Measurements from ENCODE around the gene ARHGAP4.

ARHGAP4 gene

GRCh38 chrX:153927922-153928760 lies 2.1 kb upstream of the ARHGAP4 start:
- Histone ChIP-seq H3K4me3 (ENCODE audit: low read depth, low read length) (peak overlapping the region; percentile 71), H3K27me3 (ENCODE audit: control insufficient read depth, insufficient read depth, low read length) (no peaks in the 10 kb centered on the region), H3K36me3 (ENCODE audit: control insufficient read depth, insufficient read depth, low read length) (peaks cover 24% of the 10 kb centered on the region), H3K9me3 (ENCODE audit: control insufficient read depth, insufficient read depth, low read length) (no peaks in the 10 kb centered on the region), H3K9ac (ENCODE audit: low read depth, low read length) (peak overlapping the region; percentile 70), H3K4me1 (ENCODE audit: control insufficient read depth, insufficient read depth, low read length) (no peaks in the 10 kb centered on the region)

- Histone ChIP-seq H3K27me3 (ENCODE audit: control insufficient read depth, insufficient read depth, low read length) (no peaks in the 10 kb centered on the region), H3K4me1 (ENCODE audit: control insufficient read depth, insufficient read depth, low read length) (no peaks in the 10 kb centered on the region), H3K4me3 (ENCODE audit: low read depth, low read length) (peak overlapping the region; percentile 71), H3K9me3 (ENCODE audit: control insufficient read depth, insufficient read depth, low read length) (no peaks in the 10 kb centered on the region), H3K36me3 (ENCODE audit: control insufficient read depth, insufficient read depth, low read length) (peaks cover 24% of the 10 kb centered on the region), H3K9ac (ENCODE audit: low read depth, low read length) (peak overlapping the region; percentile 70)
Measured at GRCh38 chrX:153927672-153927921, 1.5 kb upstream of the ARHGAP4 start.

GRCh38 chrX:153926858-153927671 lies 1.0 kb upstream of the ARHGAP4 start:
- Histone ChIP-seq H3K9me3 (ENCODE audit: control insufficient read depth, insufficient read depth, low read length) (no peaks in the 10 kb centered on the region), H3K4me1 (ENCODE audit: control insufficient read depth, insufficient read depth, low read length) (no peaks in the 10 kb centered on the region), H3K9ac (ENCODE audit: low read depth, low read length) (peak overlapping the region; percentile 70), H3K36me3 (ENCODE audit: control insufficient read depth, insufficient read depth, low read length) (peaks cover 20% of the 10 kb centered on the region), H3K4me3 (ENCODE audit: low read depth, low read length) (peak overlapping the region; percentile 71), H3K27me3 (ENCODE audit: control insufficient read depth, insufficient read depth, low read length) (no peaks in the 10 kb centered on the region)

GRCh38 chrX:153926552-153926857 lies 441 bp upstream of the ARHGAP4 start:
- Histone ChIP-seq H3K36me3 (ENCODE audit: control insufficient read depth, insufficient read depth, low read length) (peaks cover 16% of the 10 kb centered on the region), H3K27me3 (ENCODE audit: control insufficient read depth, insufficient read depth, low read length) (no peaks in the 10 kb centered on the region), H3K9ac (ENCODE audit: low read depth, low read length) (peak overlapping the region; percentile 37), H3K9me3 (ENCODE audit: control insufficient read depth, insufficient read depth, low read length) (no peaks in the 10 kb centered on the region), H3K4me1 (ENCODE audit: control insufficient read depth, insufficient read depth, low read length) (no peaks in the 10 kb centered on the region), H3K4me3 (ENCODE audit: low read depth, low read length) (peak overlapping the region; percentile 71)

GRCh38 chrX:153925387-153925738 lies 701 bp downstream of the ARHGAP4 start:
- no peaks in the 10 kb centered on the region for H3K4me1 ChIP-seq (ENCODE audit: control insufficient read depth, insufficient read depth, low read length)
- peaks cover 8% of the 10 kb centered on the region for H3K36me3 ChIP-seq (ENCODE audit: control insufficient read depth, insufficient read depth, low read length)
- no peaks in the 10 kb centered on the region for H3K27me3 ChIP-seq (ENCODE audit: control insufficient read depth, insufficient read depth, low read length)
- H3K9me3 ChIP-seq (ENCODE audit: control insufficient read depth, insufficient read depth, low read length) = no peaks in the 10 kb centered on the region
- peak overlapping the region; percentile 26 for H3K9ac ChIP-seq (ENCODE audit: low read depth, low read length)
- H3K4me3 ChIP-seq (ENCODE audit: low read depth, low read length) = peak overlapping the region; percentile 61

- Histone ChIP-seq H3K9ac (ENCODE audit: low read depth, low read length) (no peak overlapping the region), H3K4me3 (ENCODE audit: low read depth, low read length) (no peak overlapping the region), H3K36me3 (ENCODE audit: control insufficient read depth, insufficient read depth, low read length) (no peaks in the 10 kb centered on the region), H3K4me1 (ENCODE audit: control insufficient read depth, insufficient read depth, low read length) (no peaks in the 10 kb centered on the region), H3K27me3 (ENCODE audit: control insufficient read depth, insufficient read depth, low read length) (no peaks in the 10 kb centered on the region), H3K9me3 (ENCODE audit: control insufficient read depth, insufficient read depth, low read length) (no peaks in the 10 kb centered on the region)
Measured at GRCh38 chrX:153924149-153924861, 1.8 kb downstream of the ARHGAP4 start.

GRCh38 chrX:153922932-153923857 lies 2.9 kb downstream of the ARHGAP4 start:
- Histone ChIP-seq H3K4me3 (ENCODE audit: low read depth, low read length) (no peak overlapping the region), H3K9ac (ENCODE audit: low read depth, low read length) (no peak overlapping the region), H3K4me1 (ENCODE audit: control insufficient read depth, insufficient read depth, low read length) (no peaks in the 10 kb centered on the region)

GRCh38 chrX:153921511-153922446 lies 4.3 kb downstream of the ARHGAP4 start:
- no peak overlapping the region for H3K9ac ChIP-seq (ENCODE audit: low read depth, low read length)
- H3K36me3 ChIP-seq (ENCODE audit: control insufficient read depth, insufficient read depth, low read length) = peaks cover 5% of the 10 kb centered on the region
- no peak overlapping the region for H3K4me3 ChIP-seq (ENCODE audit: low read depth, low read length)
- H3K27me3 ChIP-seq (ENCODE audit: control insufficient read depth, insufficient read depth, low read length) = no peaks in the 10 kb centered on the region
- no peaks in the 10 kb centered on the region for H3K9me3 ChIP-seq (ENCODE audit: control insufficient read depth, insufficient read depth, low read length)
- no peaks in the 10 kb centered on the region for H3K4me1 ChIP-seq (ENCODE audit: control insufficient read depth, insufficient read depth, low read length)

More at GRCh38 chrX:153922932-153923857, 2.9 kb downstream of the ARHGAP4 start:
- Histone ChIP-seq H3K27me3 (ENCODE audit: control insufficient read depth, insufficient read depth, low read length) (no peaks in the 10 kb centered on the region), H3K36me3 (ENCODE audit: control insufficient read depth, insufficient read depth, low read length) (peaks cover 5% of the 10 kb centered on the region), H3K9me3 (ENCODE audit: control insufficient read depth, insufficient read depth, low read length) (no peaks in the 10 kb centered on the region)

- Histone ChIP-seq H3K4me3 (ENCODE audit: low read depth, low read length) (no peak overlapping the region), H3K4me1 (ENCODE audit: control insufficient read depth, insufficient read depth, low read length) (no peaks in the 10 kb centered on the region), H3K9me3 (ENCODE audit: control insufficient read depth, insufficient read depth, low read length) (no peaks in the 10 kb centered on the region), H3K9ac (ENCODE audit: low read depth, low read length) (no peak overlapping the region), H3K27me3 (ENCODE audit: control insufficient read depth, insufficient read depth, low read length) (no peaks in the 10 kb centered on the region), H3K36me3 (ENCODE audit: control insufficient read depth, insufficient read depth, low read length) (peaks cover 5% of the 10 kb centered on the region)
Measured at GRCh38 chrX:153921070-153921469, 5.0 kb downstream of the ARHGAP4 start.

GRCh38 chrX:153920546-153920945 lies 5.5 kb downstream of the ARHGAP4 start:
- Histone ChIP-seq H3K9me3 (ENCODE audit: control insufficient read depth, insufficient read depth, low read length) (no peaks in the 10 kb centered on the region), H3K36me3 (ENCODE audit: control insufficient read depth, insufficient read depth, low read length) (peaks cover 5% of the 10 kb centered on the region), H3K4me3 (ENCODE audit: low read depth, low read length) (no peak overlapping the region), H3K9ac (ENCODE audit: low read depth, low read length) (no peak overlapping the region), H3K27me3 (ENCODE audit: control insufficient read depth, insufficient read depth, low read length) (no peaks in the 10 kb centered on the region), H3K4me1 (ENCODE audit: control insufficient read depth, insufficient read depth, low read length) (no peaks in the 10 kb centered on the region)

All from iPS-15b (cell line).